ENCODE measurements around the gene KCNJ1.

Gene KCNJ1

GRCh38 chr11:128828350-128828749 is 38.7 kb downstream of the KCNJ1 start:
- H3K36me3 Mint-ChIP-seq (ENCODE audit: insufficient read depth): no peaks in the 10 kb centered on the region

DNA sequence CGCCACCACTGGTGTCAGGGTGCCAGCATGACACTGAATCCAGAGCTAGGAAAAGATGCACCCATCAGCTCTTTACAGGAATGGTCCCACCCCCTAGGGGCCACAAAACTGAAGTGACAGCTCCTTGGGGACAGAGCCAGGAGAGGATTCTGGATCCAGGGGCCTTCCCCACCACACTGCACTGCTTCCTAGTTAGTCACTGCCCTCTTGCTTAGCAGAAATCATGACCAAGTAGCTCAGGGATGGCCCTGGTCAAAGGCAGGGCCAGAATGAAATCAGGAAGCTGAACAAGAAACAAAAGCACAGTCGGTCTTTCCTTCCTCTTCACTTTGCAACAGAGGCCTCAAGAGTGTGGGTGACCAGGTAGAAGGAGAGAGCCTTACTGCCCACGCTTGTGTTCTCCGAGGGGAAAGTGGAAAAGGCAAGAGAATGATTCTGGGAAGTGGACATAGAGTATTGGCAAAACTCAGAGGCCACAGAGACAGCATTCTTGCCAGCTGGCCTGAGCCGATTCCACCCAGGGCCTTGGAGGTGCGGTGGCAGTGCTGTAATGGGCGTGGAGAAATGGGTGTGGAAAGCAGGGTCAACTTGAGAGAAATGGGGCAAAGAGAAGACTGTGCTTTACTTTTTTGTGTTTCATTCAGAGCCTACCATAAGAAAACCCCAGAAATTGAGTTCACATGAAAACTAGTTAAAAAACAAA is 39.8 kb downstream of the KCNJ1 start:
- Mint-ChIP-seq H3K4me1 (ENCODE audit: low read depth in 2 of 2) (peaks cover 21 to 22% of the 10 kb centered on the region in 2 donors), H3K36me3 (ENCODE audit: insufficient read depth) (no peaks in the 10 kb centered on the region), H3K9me3 (no peaks in the 10 kb centered on the region), H3K27me3 (no peaks in the 10 kb centered on the region), H3K4me3 (no peak overlapping the region), H3K27ac (peak overlapping the region; percentile 72 to 95)
- DNase-seq (no peak), ATAC-seq (replicated peaks) (no peak)

More at GRCh38 chr11:128828350-128828749, 38.7 kb downstream of the KCNJ1 start:
- H3K4me1 Mint-ChIP-seq (ENCODE audit: low read depth in 2 of 2): peaks cover 22 to 23% of the 10 kb centered on the region in 2 donors
- H3K9me3 Mint-ChIP-seq: no peaks in the 10 kb centered on the region
- DNase-seq (no peak), ATAC-seq (replicated peaks) (no peak)
- H3K27me3 Mint-ChIP-seq: no peaks in the 10 kb centered on the region
- peak overlapping the region; percentile 93 to 95 for H3K27ac Mint-ChIP-seq
- H3K4me3 Mint-ChIP-seq: no peak overlapping the region

DNA sequence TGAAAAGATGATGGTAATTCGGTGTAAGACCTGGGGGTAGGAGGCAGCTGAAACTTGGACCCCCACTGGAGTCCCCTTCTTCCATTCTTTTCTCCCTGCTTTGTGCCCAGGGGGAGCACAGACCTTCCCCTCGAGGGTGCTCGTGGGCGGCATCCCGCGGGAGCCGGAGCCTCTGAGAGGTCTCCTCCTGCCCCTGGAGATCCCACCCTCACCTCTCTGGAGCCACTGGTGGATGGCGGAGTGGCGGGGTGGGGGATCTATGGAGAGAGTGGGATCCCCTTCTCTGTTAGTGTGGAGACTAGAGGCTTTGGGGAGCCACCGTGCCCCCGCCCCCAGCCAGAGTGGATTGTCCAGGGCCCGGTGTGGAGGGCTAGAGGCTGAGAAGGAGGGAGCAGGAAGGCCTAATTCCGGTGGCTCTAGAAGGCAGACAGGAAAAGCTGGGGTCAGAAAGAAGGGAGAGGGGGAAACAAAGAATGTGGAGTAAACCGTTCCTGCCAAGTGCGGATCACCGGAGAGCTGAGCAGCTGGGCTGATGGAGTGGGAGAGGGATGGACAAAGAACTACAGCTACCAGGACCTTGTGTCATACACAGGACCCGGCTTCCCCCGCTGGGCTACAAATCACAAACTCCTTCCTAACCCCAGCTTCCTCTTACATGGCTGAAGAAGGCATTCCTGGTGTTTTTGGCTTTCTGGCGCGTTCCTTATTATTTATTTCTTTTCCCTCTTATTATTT is 41.9 kb downstream of the KCNJ1 start:
- no peaks in the 10 kb centered on the region for H3K9me3 Mint-ChIP-seq
- no peak overlapping the region for H3K4me3 Mint-ChIP-seq
- H3K27me3 Mint-ChIP-seq: no peaks in the 10 kb centered on the region
- H3K36me3 Mint-ChIP-seq (ENCODE audit: insufficient read depth): no peaks in the 10 kb centered on the region
- ATAC-seq (replicated peaks) (no peak), DNase-seq (no peak)
- peaks cover 9 to 13% of the 10 kb centered on the region in 2 donors for H3K4me1 Mint-ChIP-seq (ENCODE audit: low read depth in 2 of 2)
- H3K27ac Mint-ChIP-seq: peak overlapping the region; percentile 24 to 52

DNA sequence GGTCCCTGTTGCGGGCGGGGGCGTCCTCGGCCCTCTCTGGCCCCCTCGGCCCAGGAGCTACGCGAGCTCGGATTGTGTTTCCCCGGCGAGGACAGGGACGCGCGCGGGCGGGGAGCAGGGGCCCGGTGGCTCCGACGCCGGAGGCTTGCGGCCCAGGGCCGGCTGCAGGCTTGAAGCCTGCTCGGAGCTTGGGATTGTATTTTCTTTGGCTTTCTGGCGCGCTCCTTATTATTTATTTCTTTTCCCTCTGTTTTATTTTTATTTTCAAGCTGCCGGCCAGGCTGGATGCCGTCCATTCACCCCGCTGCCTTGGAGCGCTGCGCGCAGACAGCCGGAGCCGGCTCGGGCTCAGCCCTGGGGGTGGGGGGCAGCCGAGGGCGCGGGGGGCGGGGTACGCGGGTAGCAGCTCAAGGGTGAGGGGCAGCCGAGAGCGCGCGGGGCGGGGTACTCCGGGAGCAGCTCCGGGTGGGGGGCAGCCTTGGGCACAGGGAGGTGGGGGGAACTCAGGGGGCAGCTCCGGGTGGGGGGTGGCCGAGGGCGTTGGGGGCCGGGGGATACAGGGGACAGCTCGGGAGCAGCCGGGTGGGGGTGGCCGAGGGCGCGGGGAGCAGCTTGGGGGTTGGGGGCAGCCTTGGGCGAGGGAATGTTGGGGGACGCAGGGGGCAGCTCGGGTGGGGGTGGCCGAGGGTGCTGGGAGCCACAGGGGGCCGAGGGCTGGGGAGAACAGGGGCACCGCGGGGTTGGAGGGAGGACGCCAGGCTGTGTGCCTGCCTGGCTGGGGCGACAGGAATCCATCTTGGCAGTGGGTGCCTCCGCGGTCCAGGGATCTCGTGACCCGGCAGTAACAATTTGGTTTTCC is 42.7 kb downstream of the KCNJ1 start:
- Mint-ChIP-seq H3K36me3 (ENCODE audit: insufficient read depth) (no peaks in the 10 kb centered on the region), H3K4me1 (ENCODE audit: low read depth in 2 of 2) (peaks cover 6 to 7% of the 10 kb centered on the region in 2 donors), H3K27me3 (no peaks in the 10 kb centered on the region), H3K4me3 (no peak overlapping the region), H3K9me3 (no peaks in the 10 kb centered on the region), H3K27ac (no peak overlapping the region)
- ATAC-seq (replicated peaks) (no peak), DNase-seq (no peak)

DNA sequence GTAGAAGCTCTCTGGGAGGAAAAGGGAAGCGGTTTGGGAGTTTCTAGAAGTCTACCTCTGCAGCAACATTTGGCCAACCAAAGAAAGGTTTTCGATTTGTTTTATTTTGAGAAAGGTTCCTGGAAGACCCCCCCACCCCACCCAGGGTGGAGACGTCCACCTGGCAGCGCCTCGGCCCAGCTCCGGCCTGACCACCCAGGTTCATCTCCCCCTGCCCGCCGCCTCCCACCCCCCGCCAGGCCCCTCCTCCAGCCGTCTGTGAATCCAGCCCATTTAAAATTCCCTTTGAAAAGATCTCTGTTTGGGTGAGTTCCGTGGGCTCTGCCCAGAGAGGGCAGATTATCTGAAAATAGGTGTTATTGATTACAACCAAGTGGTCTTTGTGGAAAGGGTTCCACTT is 43.3 kb downstream of the KCNJ1 start:
- H3K27me3 Mint-ChIP-seq: no peaks in the 10 kb centered on the region
- H3K4me1 Mint-ChIP-seq (ENCODE audit: low read depth in 2 of 2): peaks cover 6 to 12% of the 10 kb centered on the region in 2 donors
- H3K27ac Mint-ChIP-seq: peak overlapping the region; percentile 47 to 71
- no peak for DNase-seq
- no peak for ATAC-seq (replicated peaks)
- H3K9me3 Mint-ChIP-seq: no peaks in the 10 kb centered on the region
- peaks cover 4% of the 10 kb centered on the region for H3K36me3 Mint-ChIP-seq (ENCODE audit: insufficient read depth)
- no peak overlapping the region for H3K4me3 Mint-ChIP-seq

- ATAC-seq (replicated peaks) (no peak), DNase-seq (no peak)
- Mint-ChIP-seq H3K27me3 (no peaks in the 10 kb centered on the region), H3K9me3 (no peaks in the 10 kb centered on the region), H3K4me1 (ENCODE audit: low read depth in 2 of 2) (peaks cover 6 to 11% of the 10 kb centered on the region in 2 donors), H3K27ac (peak overlapping the region; percentile 15 to 31), H3K36me3 (ENCODE audit: insufficient read depth) (peaks cover 14% of the 10 kb centered on the region), H3K4me3 (no peak overlapping the region)
These were observed 45.0 kb downstream of the KCNJ1 start for GRCh38 chr11:128822130-128822529.

DNA sequence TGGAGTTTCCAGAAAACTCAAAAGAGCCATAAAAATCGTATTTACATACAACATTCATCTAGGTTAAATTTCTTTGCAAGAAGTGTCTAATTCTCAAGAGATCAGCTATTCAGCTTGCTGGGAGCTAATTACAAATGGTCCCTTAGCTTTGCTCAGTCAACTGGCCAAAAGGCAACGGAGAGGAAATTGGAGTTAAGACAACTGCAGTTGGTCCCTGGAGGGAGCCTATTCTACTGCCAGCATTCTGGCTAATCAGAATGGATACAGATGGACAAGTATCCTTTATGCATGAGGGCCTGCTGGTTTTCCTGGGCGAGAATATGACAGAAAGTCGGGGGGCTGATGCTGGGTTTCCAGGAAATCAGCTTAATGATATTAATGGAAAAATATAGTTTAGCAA is 45.5 kb downstream of the KCNJ1 start:
- DNase-seq (no peak), ATAC-seq (replicated peaks) (no peak)
- H3K9me3 Mint-ChIP-seq: no peaks in the 10 kb centered on the region
- H3K27me3 Mint-ChIP-seq: no peaks in the 10 kb centered on the region
- peaks cover 6 to 9% of the 10 kb centered on the region in 2 donors for H3K4me1 Mint-ChIP-seq (ENCODE audit: low read depth in 2 of 2)
- no peak overlapping the region for H3K4me3 Mint-ChIP-seq
- H3K36me3 Mint-ChIP-seq (ENCODE audit: insufficient read depth): peaks cover 16% of the 10 kb centered on the region
- H3K27ac Mint-ChIP-seq: peak overlapping the region; percentile 15 to 69

GRCh38 chr11:128819198-128819597 is 47.9 kb downstream of the KCNJ1 start:
- ATAC-seq (replicated peaks): no peak
- Mint-ChIP-seq H3K36me3 (ENCODE audit: insufficient read depth) (peaks cover 28% of the 10 kb centered on the region), H3K27ac (peak overlapping the region; percentile 47 to 54), H3K27me3 (no peaks in the 10 kb centered on the region), H3K4me3 (no peak overlapping the region), H3K9me3 (no peaks in the 10 kb centered on the region), H3K4me1 (ENCODE audit: low read depth in 2 of 2) (peaks cover 7 to 9% of the 10 kb centered on the region in 2 donors)
- DNase-seq: no peak

- Mint-ChIP-seq H3K36me3 (ENCODE audit: insufficient read depth) (peaks cover 56% of the 10 kb centered on the region), H3K27ac (peak overlapping the region; percentile 64 to 75), H3K4me3 (no peak overlapping the region), H3K27me3 (no peaks in the 10 kb centered on the region), H3K4me1 (ENCODE audit: low read depth in 2 of 2) (peaks cover 12 to 13% of the 10 kb centered on the region in 2 donors), H3K9me3 (no peaks in the 10 kb centered on the region)
- no peak for ATAC-seq (replicated peaks)
- no peak for DNase-seq
These were observed 52.0 kb downstream of the KCNJ1 start for GRCh38 chr11:128814856-128815705.

DNA sequence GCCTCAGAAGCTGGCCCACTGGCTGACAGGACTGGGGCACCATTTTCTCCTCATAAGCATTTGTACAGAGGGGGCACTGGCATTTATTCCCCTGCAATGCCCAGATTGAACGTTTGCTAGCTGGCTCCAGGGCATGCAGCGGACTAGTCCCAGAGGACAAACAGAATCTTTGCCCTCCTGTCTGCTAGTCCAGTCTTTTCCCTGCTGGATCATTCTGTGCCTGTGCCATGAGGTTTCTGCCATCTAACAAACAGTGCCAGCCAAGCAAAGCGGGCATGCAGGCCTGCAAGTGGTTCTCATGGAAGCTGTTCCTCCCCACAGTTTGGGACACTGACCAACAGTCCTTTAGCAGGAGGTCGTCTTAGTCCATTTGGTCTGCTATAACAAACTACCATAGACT is 53.4 kb downstream of the KCNJ1 start:
- DNase-seq (no peak), ATAC-seq (replicated peaks) (no peak)
- Mint-ChIP-seq H3K27ac (peak overlapping the region; percentile 64 to 70), H3K9me3 (no peaks in the 10 kb centered on the region), H3K4me1 (ENCODE audit: low read depth in 2 of 2) (peaks cover 7 to 10% of the 10 kb centered on the region in 2 donors), H3K27me3 (no peaks in the 10 kb centered on the region), H3K36me3 (ENCODE audit: insufficient read depth) (peaks cover 64% of the 10 kb centered on the region), H3K4me3 (no peak overlapping the region)

DNA sequence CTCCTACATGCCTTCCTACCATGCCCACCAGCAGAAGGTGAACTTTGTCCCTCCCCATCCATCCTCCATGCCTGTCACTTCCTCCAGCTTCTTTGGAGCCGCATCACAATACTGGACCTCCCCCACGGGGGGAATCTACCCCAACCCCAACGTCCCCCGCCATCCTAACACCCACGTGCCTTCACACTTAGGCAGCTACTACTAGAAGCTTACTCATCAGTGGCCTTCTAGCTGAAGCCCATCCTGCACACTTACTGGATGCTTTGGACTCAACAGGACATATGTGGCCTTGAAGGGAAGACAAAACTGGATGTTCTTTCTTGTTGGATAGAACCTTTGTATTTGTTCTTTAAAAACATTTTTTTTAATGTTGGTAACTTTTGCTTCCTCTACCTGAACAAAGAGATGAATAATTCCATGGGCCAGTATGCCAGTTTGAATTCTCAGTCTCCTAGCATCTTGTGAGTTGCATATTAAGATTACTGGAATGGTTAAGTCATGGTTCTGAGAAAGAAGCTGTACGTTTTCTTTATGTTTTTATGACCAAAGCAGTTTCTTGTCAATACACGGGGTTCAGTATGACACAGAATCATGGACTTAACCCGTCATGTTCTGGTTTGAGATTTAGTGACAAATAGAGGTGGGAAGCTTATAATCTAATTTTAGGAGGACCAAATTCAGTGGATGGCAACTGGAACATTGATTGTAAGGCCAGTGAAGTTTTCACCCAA is 56.1 kb downstream of the KCNJ1 start:
- Mint-ChIP-seq H3K36me3 (ENCODE audit: insufficient read depth) (peaks cover 72% of the 10 kb centered on the region), H3K27me3 (no peaks in the 10 kb centered on the region), H3K27ac (peak overlapping the region; percentile 47 to 74), H3K9me3 (no peaks in the 10 kb centered on the region), H3K4me1 (ENCODE audit: low read depth in 2 of 2) (peaks cover 9 to 21% of the 10 kb centered on the region in 2 donors), H3K4me3 (no peak overlapping the region)
- ATAC-seq (replicated peaks): no peak
- no peak for DNase-seq

- no peaks in the 10 kb centered on the region for H3K9me3 Mint-ChIP-seq
- peak overlapping the region in 1 of 2 donors; percentile 74 for H3K27ac Mint-ChIP-seq
- ATAC-seq (replicated peaks) (no peak), DNase-seq (no peak)
- H3K4me3 Mint-ChIP-seq: no peak overlapping the region
- H3K27me3 Mint-ChIP-seq: no peaks in the 10 kb centered on the region
- H3K4me1 Mint-ChIP-seq (ENCODE audit: low read depth in 2 of 2): peaks cover 13 to 31% of the 10 kb centered on the region in 2 donors
- H3K36me3 Mint-ChIP-seq (ENCODE audit: insufficient read depth): peaks cover 78% of the 10 kb centered on the region
These were observed 58.0 kb downstream of the KCNJ1 start for GRCh38 chr11:128809128-128809527.
